Skeletal muscle satellite cell (primary cell): ENCODE results near the gene TSHZ2.

Source experiments
- H3K27me3 ChIP-seq: 2 replicates; pipeline ENCODE4 v1.7.0; 2013; ENCODE audit warnings: low read length; ENCODE audit not compliant: control insufficient read depth, insufficient read depth
- H3K36me3 ChIP-seq: 2 replicates; pipeline ENCODE4 v1.7.0; 2013; ENCODE audit warnings: mild to moderate bottlenecking, control low read depth, low read length; ENCODE audit not compliant: insufficient read depth
- H3K4me1 ChIP-seq: 2 replicates; pipeline ENCODE4 v1.7.0; 2013; ENCODE audit warnings: low read length; ENCODE audit not compliant: control insufficient read depth, insufficient read depth
- H3K4me2 ChIP-seq: 2 replicates; pipeline ENCODE4 v1.7.0; 2013; ENCODE audit warnings: mild to moderate bottlenecking, low read length
- H3K4me3 ChIP-seq: 2 replicates; pipeline ENCODE4 v1.7.0; 2013; ENCODE audit warnings: low read length
- H3K9ac ChIP-seq: 2 replicates; pipeline ENCODE4 v1.7.0; 2013; ENCODE audit warnings: mild to moderate bottlenecking, low read depth, low read length, moderate library complexity
- H3K9me3 ChIP-seq: replicated peaks from 2 replicates; pipeline ENCODE4 v1.7.0; 2013; ENCODE audit warnings: mild to moderate bottlenecking, control low read depth, low read length

Gene TSHZ2

GRCh38 chr20:53399592-53400335 is 427.6 kb downstream of the TSHZ2 start:
- Histone ChIP-seq H3K9me3 (no peaks in the 10 kb centered on the region), H3K27me3 (no peaks in the 10 kb centered on the region), H3K4me1 (no peaks in the 10 kb centered on the region), H3K4me3 (no peak overlapping the region), H3K4me2 (no peak overlapping the region), H3K9ac (no peak overlapping the region), H3K36me3 (no peaks in the 10 kb centered on the region)

- Histone ChIP-seq H3K4me3 (no peak overlapping the region), H3K36me3 (no peaks in the 10 kb centered on the region), H3K27me3 (no peaks in the 10 kb centered on the region), H3K4me1 (no peaks in the 10 kb centered on the region), H3K9ac (no peak overlapping the region), H3K9me3 (no peaks in the 10 kb centered on the region), H3K4me2 (no peak overlapping the region)
Measured at GRCh38 chr20:53402233-53403005, 430.3 kb downstream of the TSHZ2 start.

GRCh38 chr20:53403029-53403428 is 430.9 kb downstream of the TSHZ2 start:
- Histone ChIP-seq H3K9ac (no peak overlapping the region), H3K4me1 (no peaks in the 10 kb centered on the region), H3K4me2 (no peak overlapping the region), H3K9me3 (no peaks in the 10 kb centered on the region), H3K4me3 (no peak overlapping the region), H3K36me3 (no peaks in the 10 kb centered on the region), H3K27me3 (no peaks in the 10 kb centered on the region)

DNA sequence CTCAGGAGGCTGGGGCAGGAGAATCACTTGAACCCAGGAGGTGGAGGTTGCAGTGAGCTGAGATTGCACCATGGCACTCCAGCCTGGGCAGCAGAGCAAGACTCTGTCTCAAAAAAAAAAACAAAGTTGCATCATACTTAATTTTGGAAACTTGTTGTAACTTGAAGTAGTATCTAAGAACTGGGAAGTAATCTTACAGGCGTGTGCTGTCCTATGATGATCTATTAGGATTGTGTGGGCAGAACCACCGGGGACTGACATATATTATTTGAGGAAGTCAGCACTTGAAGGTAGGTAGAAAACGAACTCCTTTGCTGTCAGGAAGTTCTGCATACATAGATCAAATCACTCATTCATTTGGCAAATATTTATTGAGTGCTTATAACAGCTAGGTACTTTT is 433.0 kb downstream of the TSHZ2 start:
- H3K9ac ChIP-seq = no peak overlapping the region
- H3K4me2 ChIP-seq = no peak overlapping the region
- H3K27me3 ChIP-seq = no peaks in the 10 kb centered on the region
- no peaks in the 10 kb centered on the region for H3K4me1 ChIP-seq
- no peaks in the 10 kb centered on the region for H3K9me3 ChIP-seq
- H3K36me3 ChIP-seq = no peaks in the 10 kb centered on the region
- H3K4me3 ChIP-seq = no peak overlapping the region

DNA sequence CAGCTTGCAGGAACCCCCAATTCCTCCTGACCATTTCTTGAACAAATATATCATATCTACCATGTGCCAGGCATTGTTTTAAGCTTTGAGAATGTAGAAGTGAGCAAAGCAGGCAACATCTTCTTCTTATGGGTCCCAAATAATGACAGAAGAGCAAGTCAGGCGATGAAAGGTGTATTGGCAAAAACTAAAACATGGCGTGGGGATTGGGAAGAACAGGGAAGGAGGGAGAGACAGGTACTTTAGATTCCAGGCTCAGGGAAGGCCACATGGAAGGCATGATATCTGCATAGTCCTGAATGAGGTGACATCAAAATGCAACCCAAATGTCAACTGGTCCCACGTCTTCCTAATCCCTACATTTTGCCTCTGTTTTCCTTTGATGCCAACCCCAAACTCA is 434.4 kb downstream of the TSHZ2 start:
- H3K9ac ChIP-seq = no peak overlapping the region
- H3K9me3 ChIP-seq = no peaks in the 10 kb centered on the region
- H3K27me3 ChIP-seq = no peaks in the 10 kb centered on the region
- H3K4me1 ChIP-seq = no peaks in the 10 kb centered on the region
- H3K4me2 ChIP-seq = no peak overlapping the region
- H3K4me3 ChIP-seq = no peak overlapping the region
- H3K36me3 ChIP-seq = no peaks in the 10 kb centered on the region

- no peaks in the 10 kb centered on the region for H3K4me1 ChIP-seq
- H3K36me3 ChIP-seq = no peaks in the 10 kb centered on the region
- H3K27me3 ChIP-seq = no peaks in the 10 kb centered on the region
- no peak overlapping the region for H3K4me3 ChIP-seq
- no peak overlapping the region for H3K4me2 ChIP-seq
- H3K9me3 ChIP-seq = no peaks in the 10 kb centered on the region
- H3K9ac ChIP-seq = no peak overlapping the region
Measured at GRCh38 chr20:53408691-53409446, 436.7 kb downstream of the TSHZ2 start.

- Histone ChIP-seq H3K4me1 (no peaks in the 10 kb centered on the region), H3K27me3 (no peaks in the 10 kb centered on the region), H3K9ac (no peak overlapping the region), H3K36me3 (no peaks in the 10 kb centered on the region), H3K4me2 (no peak overlapping the region), H3K4me3 (no peak overlapping the region), H3K9me3 (no peaks in the 10 kb centered on the region)
Measured at GRCh38 chr20:53409447-53409717, 437.2 kb downstream of the TSHZ2 start.

DNA sequence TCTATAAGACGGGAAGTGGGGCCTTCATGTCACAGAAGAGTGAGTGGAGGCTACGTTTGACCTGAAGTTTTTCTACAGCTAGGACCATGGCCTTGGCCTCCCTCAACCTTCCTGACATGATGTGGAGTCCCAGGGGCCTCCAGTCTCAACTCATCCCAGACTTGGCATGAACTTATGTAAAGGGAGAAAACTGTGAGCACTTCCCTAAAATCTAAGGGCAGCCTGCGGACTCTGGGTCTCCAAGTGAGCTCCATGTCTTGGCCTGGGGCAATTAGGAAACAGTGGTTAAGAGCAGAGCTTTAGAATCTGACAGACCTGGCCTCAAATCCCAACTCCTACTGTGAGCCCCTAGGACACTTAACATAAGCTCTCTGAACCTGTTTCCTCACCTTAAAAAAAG is 439.0 kb downstream of the TSHZ2 start:
- H3K9me3 ChIP-seq = no peaks in the 10 kb centered on the region
- H3K4me3 ChIP-seq = no peak overlapping the region
- H3K9ac ChIP-seq = no peak overlapping the region
- no peak overlapping the region for H3K4me2 ChIP-seq
- no peaks in the 10 kb centered on the region for H3K36me3 ChIP-seq
- no peaks in the 10 kb centered on the region for H3K27me3 ChIP-seq
- H3K4me1 ChIP-seq = no peaks in the 10 kb centered on the region

- Histone ChIP-seq H3K4me2 (no peak overlapping the region), H3K4me3 (no peak overlapping the region), H3K9me3 (no peaks in the 10 kb centered on the region), H3K27me3 (no peaks in the 10 kb centered on the region), H3K9ac (no peak overlapping the region), H3K4me1 (no peaks in the 10 kb centered on the region), H3K36me3 (no peaks in the 10 kb centered on the region)
Measured at GRCh38 chr20:53411891-53412290, 439.7 kb downstream of the TSHZ2 start.

GRCh38 chr20:53412577-53413185 is 440.5 kb downstream of the TSHZ2 start:
- no peak overlapping the region for H3K4me2 ChIP-seq
- no peaks in the 10 kb centered on the region for H3K9me3 ChIP-seq
- H3K27me3 ChIP-seq = no peaks in the 10 kb centered on the region
- H3K36me3 ChIP-seq = no peaks in the 10 kb centered on the region
- no peak overlapping the region for H3K9ac ChIP-seq
- H3K4me3 ChIP-seq = no peak overlapping the region
- no peaks in the 10 kb centered on the region for H3K4me1 ChIP-seq

GRCh38 chr20:53413186-53413631 is 441.1 kb downstream of the TSHZ2 start:
- Histone ChIP-seq H3K4me2 (no peak overlapping the region), H3K9me3 (no peaks in the 10 kb centered on the region), H3K4me3 (no peak overlapping the region), H3K36me3 (no peaks in the 10 kb centered on the region), H3K27me3 (no peaks in the 10 kb centered on the region), H3K9ac (no peak overlapping the region), H3K4me1 (no peaks in the 10 kb centered on the region)
